CD4-positive, alpha-beta T cell treated with Interleukin-15 for 1 hour (primary cell): ENCODE measurements around the gene C5orf34.
"Not testable (repeated sequence)": the region's sequence is repeated elsewhere in the genome, so short reads cannot be mapped to it uniquely, and the experiment has no call there.

Experiments
- DNase-seq: peaks from one replicate; pipeline ENCODE4 v3.0.0-alpha.2; 2020

The C5orf34 gene

GRCh38 chr5:43514816-43515677, at the start of gene C5orf34:
Gene C5orf34, minus strand, starts transcription at chr5:43515148. Its CDS starts 5,809 bp downstream, at chr5:43509339.
- DNase-seq: peak; percentile 93

- DNase-seq: no peak
Measured at GRCh38 chr5:43564289-43564850, 49.4 kb upstream of the C5orf34 start.

- DNase-seq: no peak
Measured at GRCh38 chr5:43563321-43563720, 48.4 kb upstream of the C5orf34 start.

GRCh38 chr5:43561356-43561755, 46.4 kb upstream of the C5orf34 start:
- DNase-seq: no peak

- DNase-seq: no peak
Measured at GRCh38 chr5:43560128-43560527, 45.2 kb upstream of the C5orf34 start.

- DNase-seq: peak; percentile 85
Measured at GRCh38 chr5:43556857-43557542, 42.1 kb upstream of the C5orf34 start, which contains the start of gene PAIP1. Gene PAIP1, minus strand, starts transcription at chr5:43557077. Its CDS starts 231 bp downstream, at chr5:43556846.

GRCh38 chr5:43556607-43556856, 41.6 kb upstream of the C5orf34 start:
- not testable (repeated sequence) for DNase-seq

GRCh38 chr5:43555895-43556606, 41.1 kb upstream of the C5orf34 start:
- peak; percentile 39 for DNase-seq

- no peak for DNase-seq
Measured at GRCh38 chr5:43554497-43554896, 39.5 kb upstream of the C5orf34 start.

GRCh38 chr5:43553381-43553780, 38.4 kb upstream of the C5orf34 start:
- DNase-seq: no peak

GRCh38 chr5:43551731-43552130, 36.8 kb upstream of the C5orf34 start:
- DNase-seq: no peak

GRCh38 chr5:43549272-43549671, 34.3 kb upstream of the C5orf34 start:
- not testable (repeated sequence) for DNase-seq

- no peak for DNase-seq
Measured at GRCh38 chr5:43548358-43548757, 33.4 kb upstream of the C5orf34 start.

GRCh38 chr5:43547532-43547931, 32.6 kb upstream of the C5orf34 start:
- DNase-seq: no peak

GRCh38 chr5:43543434-43543833, 28.5 kb upstream of the C5orf34 start:
- no peak for DNase-seq

- no peak for DNase-seq
Measured at GRCh38 chr5:43540746-43541145, 25.8 kb upstream of the C5orf34 start.

GRCh38 chr5:43536972-43537371, 22.0 kb upstream of the C5orf34 start:
- DNase-seq: no peak

- DNase-seq: no peak
Measured at GRCh38 chr5:43533646-43534045, 18.7 kb upstream of the C5orf34 start.

GRCh38 chr5:43530648-43531047, 15.7 kb upstream of the C5orf34 start:
- DNase-seq: no peak

GRCh38 chr5:43523662-43524072, 8.7 kb upstream of the C5orf34 start:
- no peak for DNase-seq

- DNase-seq: no peak
Measured at GRCh38 chr5:43520615-43521014, 5.7 kb upstream of the C5orf34 start.

- no peak for DNase-seq
Measured at GRCh38 chr5:43515678-43516048, 715 bp upstream of the C5orf34 start.

- DNase-seq: peak; percentile 17
Measured at GRCh38 chr5:43514471-43514815, 505 bp downstream of the C5orf34 start.

- no peak for DNase-seq
Measured at GRCh38 chr5:43514025-43514424, 923 bp downstream of the C5orf34 start.
